NCI-H2029 (cell line): ENCODE measurements around the gene LINC00632.

Experiments used
- DNase-seq: peaks from one replicate; lab custom pipeline; 2025; lab: John Stamatoyannopoulos, UW

The LINC00632 gene

GRCh38 chrX:140765043-140765784 is 55.7 kb downstream of the LINC00632 start:
- DNase-seq = no peak

- no peak for DNase-seq
Observed at GRCh38 chrX:140766024-140766611, 56.6 kb downstream of the LINC00632 start.

GRCh38 chrX:140767646-140768045 is 58.1 kb downstream of the LINC00632 start:
- no peak for DNase-seq

GRCh38 chrX:140775211-140775610 is 65.7 kb downstream of the LINC00632 start:
- no peak for DNase-seq

GRCh38 chrX:140776320-140776719 is 66.8 kb downstream of the LINC00632 start:
- DNase-seq = no peak

- DNase-seq = no peak
Observed at GRCh38 chrX:140794642-140795041, 85.1 kb downstream of the LINC00632 start.

- no peak for DNase-seq
Observed at GRCh38 chrX:140799216-140799615, 89.7 kb downstream of the LINC00632 start.

GRCh38 chrX:140804292-140804691 is 94.7 kb downstream of the LINC00632 start:
- no peak for DNase-seq

GRCh38 chrX:140815868-140816267 is 106.3 kb downstream of the LINC00632 start:
- DNase-seq = no peak

- no peak for DNase-seq
Observed at GRCh38 chrX:140817943-140818342, 108.4 kb downstream of the LINC00632 start.

GRCh38 chrX:140821280-140821679 is 111.7 kb downstream of the LINC00632 start:
- no peak for DNase-seq

GRCh38 chrX:140822184-140822583 is 112.6 kb downstream of the LINC00632 start:
- no peak for DNase-seq

- DNase-seq = no peak
Observed at GRCh38 chrX:140822861-140823260, 113.3 kb downstream of the LINC00632 start.

- DNase-seq = no peak
Observed at GRCh38 chrX:140836874-140837273, 127.3 kb downstream of the LINC00632 start.
